Left lung (tissue), 10 donors: ENCODE data around the gene OPHN1. TPM values are rescaled to one million over a fixed set of nuclear protein-coding genes. Genes with fewer than 3 reads are reported as not detected.

Source experiments
- ATAC-seq: fragments of 200-7000 bp; cut with Tn5 transposase; one replicate; pipeline ENCODE4 v1.9.1; 2020; ENCODE audit warnings: moderate library complexity
- DNase-seq, 4 donors: peaks; one replicate each; pipeline ENCODE4 v3.0.0-alpha.2; 2013 to 2020
- H3K27ac ChIP-seq, 2 donors: fragments of 200-600 bp; sonication (generic) in 1 of 2; one replicate each; pipeline versions ENCODE4 v1.5.0 to v1.8.0; 2020 to 2021
- H3K27me3 ChIP-seq, 2 donors: fragments of 200-600 bp; sonication (generic) in 1 of 2; one replicate each; pipeline versions ENCODE4 v1.5.0 to v1.8.0; 2020 to 2021
- H3K36me3 ChIP-seq, 2 donors: fragments of 200-600 bp; sonication (generic) in 1 of 2; one replicate each; pipeline versions ENCODE4 v1.5.0 to v1.8.0; 2020 to 2021
- H3K4me1 ChIP-seq, 2 donors: fragments of 200-600 bp; one replicate each; pipeline ENCODE4 v1.8.0; 2021
- H3K4me3 ChIP-seq, 2 donors: fragments of 200-600 bp; sonication (generic) in 1 of 2; one replicate each; pipeline versions ENCODE4 v1.5.0 to v1.8.0; 2020 to 2021; ENCODE audit warnings: mild to moderate bottlenecking in 1 of 2
- H3K9me3 ChIP-seq, 2 donors: fragments of 200-600 bp; sonication (generic) in 1 of 2; one replicate each; pipeline versions ENCODE4 v1.5.0 to v1.8.0; 2020 to 2021
- CTCF ChIP-seq, 2 donors: fragments of 200-600 bp; sonication (generic) in 1 of 2; IDR thresholded peaks; one replicate each; pipeline versions ENCODE4 v1.5.0 to v1.8.0; 2021; ENCODE audit warnings: antibody characterized with exemption in 2 of 2
- intact Hi-C, 2 donors: fragments of 100-400 bp; cut with DNase I; formaldehyde crosslinking; loops; one replicate each; pipeline versions ENCODE4 v1.11.2 to v1.14.2; 2022
- polyA plus RNA-seq, 6 donors: library from polyadenylated mRNA; unstranded; fragments of 120-200 nt; gene quantifications; one replicate each; pipeline ENCODE4 v1.2.1, GENCODE V29; 2013; ENCODE audit not compliant: insufficient read length in 6 of 6
- total RNA-seq, 2 donors: library from RNA; stranded (reverse); fragmentation: NEBNext Ultra II Directional; extraction: Animal tissue kit (Norgen Biotek cat#: 25700); gene quantifications; one replicate each; pipeline ENCODE4 v1.2.1, GENCODE V29; 2021
- donor health status: DM: no; HTN: yes; CAD: no.
- donor health status: DM: no; HTN: no; CAD: no.

Gene OPHN1
- total and polyA plus RNA-seq, 8 donors: 6.8 to 13.5 (median 11.3) TPM

GRCh38 chrX:67998540-67998939 lies 434.8 kb downstream of the OPHN1 start:
- H3K27ac ChIP-seq: no peak overlapping the region
- no peak for ATAC-seq
- no peaks in the 10 kb centered on the region for H3K4me1 ChIP-seq
- intact Hi-C loops: no loop called here
- H3K27me3 ChIP-seq: no peaks in the 10 kb centered on the region
- H3K4me3 ChIP-seq: no peak overlapping the region
- H3K9me3 ChIP-seq: peaks cover 0 to 11% of the 10 kb centered on the region in 2 donors
- DNase-seq: no peak
- no peak for TF ChIP-seq CTCF (IDR thresholded peaks at IDR 0.05)
- H3K36me3 ChIP-seq: no peaks in the 10 kb centered on the region

Other genes starting within 250 kb of the OPHN1 start
- gene YIPF6, start 65.6 kb upstream of the OPHN1 start, total RNA-seq: 10 to 100 TPM; 50.0 to 54.5 TPM
- 10 to 100 TPM; 38.3 to 49.2 (median 44.0) TPM for gene YIPF6, start 65.6 kb upstream of the OPHN1 start, polyA plus RNA-seq
- 10 to 100 TPM; 11.9 to 18.8 TPM for gene STARD8, start 214.2 kb upstream of the OPHN1 start, total RNA-seq
- 10 to 100 TPM; 13.1 to 19.8 (median 15.0) TPM for gene STARD8, start 214.2 kb upstream of the OPHN1 start, polyA plus RNA-seq